SJSA1 (cell line): Measurements from ENCODE around the gene MLLT3. TPM values are rescaled to one million over a fixed set of nuclear protein-coding genes. Genes with fewer than 3 reads are reported as not detected.

Source experiments
- DNase-seq, 2 experiments: peaks; one replicate each; pipeline ENCODE4 v3.0.0-alpha.2; 2015 to 2020; ENCODE audit warnings: low spot score in 2 of 2, low read depth in 1 of 2
- H3K27ac ChIP-seq: fragments of 250-450 bp; sonication (Bioruptor Pico); 2 replicates; pipeline ENCODE4 v1.5.1; 2020; ENCODE audit warnings: mild to moderate bottlenecking, moderate library complexity
- H3K27me3 ChIP-seq: fragments of 250-450 bp; sonication (Bioruptor Pico); replicated peaks from 2 replicates; pipeline ENCODE4 v1.5.1; 2020; ENCODE audit warnings: mild to moderate bottlenecking, moderate library complexity
- H3K36me3 ChIP-seq: fragments of 250-450 bp; sonication (Bioruptor Pico); 2 replicates; pipeline ENCODE4 v1.5.1; 2020; ENCODE audit warnings: mild to moderate bottlenecking
- H3K4me1 ChIP-seq: fragments of 250-450 bp; sonication (Bioruptor Pico); replicated peaks from 2 replicates; pipeline ENCODE4 v1.6.1; 2021; ENCODE audit warnings: mild to moderate bottlenecking
- H3K4me3 ChIP-seq: fragments of 250-450 bp; sonication (Bioruptor Pico); 2 replicates; pipeline ENCODE4 v1.5.1; 2020; ENCODE audit warnings: mild to moderate bottlenecking
- H3K9me3 ChIP-seq: fragments of 250-450 bp; sonication (Bioruptor Pico); replicated peaks from 2 replicates; pipeline ENCODE4 v1.5.1; 2020; ENCODE audit warnings: mild to moderate bottlenecking
- total RNA-seq: library from RNA; depleted of rRNA; stranded (reverse); fragments of >200 nt; shearing (Covaris generic); gene quantifications from 2 replicates; pipeline ENCODE4 v1.2.3, GENCODE V29; 2014

MLLT3 gene
- total RNA-seq, 1 experiment from 2014 or later: 13.9 TPM

- no peaks in the 10 kb centered on the region for H3K27me3 ChIP-seq
- no peaks in the 10 kb centered on the region for H3K9me3 ChIP-seq
- H3K36me3 ChIP-seq: no peaks in the 10 kb centered on the region
- H3K4me3 ChIP-seq: no peak overlapping the region
- H3K27ac ChIP-seq: no peak overlapping the region
- H3K4me1 ChIP-seq: peaks cover 19% of the 10 kb centered on the region
- no peak for DNase-seq
These were observed 241.8 kb downstream of the MLLT3 start for GRCh38 chr9:20380546-20380945.

GRCh38 chr9:20379804-20380225, 242.5 kb downstream of the MLLT3 start:
- DNase-seq: no peak
- Histone ChIP-seq H3K36me3 (no peaks in the 10 kb centered on the region), H3K9me3 (no peaks in the 10 kb centered on the region), H3K4me3 (no peak overlapping the region), H3K27me3 (no peaks in the 10 kb centered on the region), H3K4me1 (peaks cover 19% of the 10 kb centered on the region), H3K27ac (no peak overlapping the region)

GRCh38 chr9:20378851-20379250, 243.4 kb downstream of the MLLT3 start:
- H3K4me1 ChIP-seq: peaks cover 19% of the 10 kb centered on the region
- DNase-seq: no peak
- H3K27ac ChIP-seq: no peak overlapping the region
- no peak overlapping the region for H3K4me3 ChIP-seq
- no peaks in the 10 kb centered on the region for H3K27me3 ChIP-seq
- no peaks in the 10 kb centered on the region for H3K36me3 ChIP-seq
- no peaks in the 10 kb centered on the region for H3K9me3 ChIP-seq

- Histone ChIP-seq H3K4me3 (no peak overlapping the region), H3K9me3 (no peaks in the 10 kb centered on the region), H3K27me3 (no peaks in the 10 kb centered on the region), H3K27ac (no peak overlapping the region), H3K36me3 (no peaks in the 10 kb centered on the region), H3K4me1 (peaks cover 18% of the 10 kb centered on the region)
- DNase-seq: no peak
These were observed 244.5 kb downstream of the MLLT3 start for GRCh38 chr9:20377790-20378189.

- Histone ChIP-seq H3K27ac (no peak overlapping the region), H3K27me3 (no peaks in the 10 kb centered on the region), H3K36me3 (no peaks in the 10 kb centered on the region), H3K4me3 (no peak overlapping the region), H3K9me3 (no peaks in the 10 kb centered on the region), H3K4me1 (0 out of 2 replicates have a peak, but pooled peaks cover 9% of the 10 kb centered on the region)
- no peak for DNase-seq
These were observed 245.4 kb downstream of the MLLT3 start for GRCh38 chr9:20376731-20377375.

GRCh38 chr9:20376042-20376441, 246.3 kb downstream of the MLLT3 start:
- Histone ChIP-seq H3K36me3 (no peaks in the 10 kb centered on the region), H3K27me3 (no peaks in the 10 kb centered on the region), H3K4me3 (no peak overlapping the region), H3K27ac (no peak overlapping the region), H3K9me3 (no peaks in the 10 kb centered on the region), H3K4me1 (0 out of 2 replicates have a peak, but pooled peaks cover 9% of the 10 kb centered on the region)
- no peak for DNase-seq

- no peak for DNase-seq
- no peaks in the 10 kb centered on the region for H3K27me3 ChIP-seq
- H3K36me3 ChIP-seq: no peaks in the 10 kb centered on the region
- no peak overlapping the region for H3K4me3 ChIP-seq
- H3K4me1 ChIP-seq: no peaks in the 10 kb centered on the region
- H3K9me3 ChIP-seq: no peaks in the 10 kb centered on the region
- no peak overlapping the region for H3K27ac ChIP-seq
These were observed 249.0 kb downstream of the MLLT3 start for GRCh38 chr9:20373263-20373662.

- Histone ChIP-seq H3K4me1 (no peaks in the 10 kb centered on the region), H3K36me3 (no peaks in the 10 kb centered on the region), H3K4me3 (no peak overlapping the region), H3K9me3 (no peaks in the 10 kb centered on the region), H3K27me3 (no peaks in the 10 kb centered on the region), H3K27ac (no peak overlapping the region)
- DNase-seq: no peak
These were observed 252.9 kb downstream of the MLLT3 start for GRCh38 chr9:20369391-20369790.

GRCh38 chr9:20367855-20368254, 254.4 kb downstream of the MLLT3 start:
- Histone ChIP-seq H3K4me1 (no peaks in the 10 kb centered on the region), H3K27ac (no peak overlapping the region)

GRCh38 chr9:20364959-20365358, 257.3 kb downstream of the MLLT3 start:
- no peaks in the 10 kb centered on the region for H3K9me3 ChIP-seq

More at GRCh38 chr9:20367855-20368254, 254.4 kb downstream of the MLLT3 start:
- H3K4me3 ChIP-seq: no peak overlapping the region
- H3K27me3 ChIP-seq: no peaks in the 10 kb centered on the region
- no peaks in the 10 kb centered on the region for H3K36me3 ChIP-seq
- H3K9me3 ChIP-seq: no peaks in the 10 kb centered on the region
- no peak for DNase-seq

GRCh38 chr9:20363233-20363632, 259.1 kb downstream of the MLLT3 start:
- no peak for DNase-seq
- Histone ChIP-seq H3K27me3 (no peaks in the 10 kb centered on the region), H3K4me3 (no peak overlapping the region), H3K4me1 (no peaks in the 10 kb centered on the region), H3K36me3 (no peaks in the 10 kb centered on the region), H3K27ac (no peak overlapping the region), H3K9me3 (no peaks in the 10 kb centered on the region)

More at GRCh38 chr9:20364959-20365358, 257.3 kb downstream of the MLLT3 start:
- Histone ChIP-seq H3K36me3 (no peaks in the 10 kb centered on the region), H3K27me3 (no peaks in the 10 kb centered on the region), H3K4me1 (no peaks in the 10 kb centered on the region), H3K27ac (no peak overlapping the region), H3K4me3 (no peak overlapping the region)
- DNase-seq: no peak

GRCh38 chr9:20361656-20362570, 260.4 kb downstream of the MLLT3 start:
- H3K4me1 ChIP-seq: peaks cover 8% of the 10 kb centered on the region
- no peak overlapping the region for H3K4me3 ChIP-seq
- no peaks in the 10 kb centered on the region for H3K36me3 ChIP-seq
- no peak overlapping the region for H3K27ac ChIP-seq
- no peaks in the 10 kb centered on the region for H3K9me3 ChIP-seq
- no peak for DNase-seq
- H3K27me3 ChIP-seq: no peaks in the 10 kb centered on the region

GRCh38 chr9:20361229-20361628, 261.1 kb downstream of the MLLT3 start:
- Histone ChIP-seq H3K9me3 (no peaks in the 10 kb centered on the region), H3K4me1 (peaks cover 15% of the 10 kb centered on the region), H3K36me3 (no peaks in the 10 kb centered on the region), H3K27ac (no peak overlapping the region), H3K4me3 (no peak overlapping the region), H3K27me3 (no peaks in the 10 kb centered on the region)
- DNase-seq: no peak

- H3K27ac ChIP-seq: no peak overlapping the region
- H3K27me3 ChIP-seq: no peaks in the 10 kb centered on the region
- H3K9me3 ChIP-seq: no peaks in the 10 kb centered on the region
- DNase-seq: no peak
- no peak overlapping the region for H3K4me3 ChIP-seq
- peaks cover 43% of the 10 kb centered on the region for H3K4me1 ChIP-seq
- no peaks in the 10 kb centered on the region for H3K36me3 ChIP-seq
These were observed 264.1 kb downstream of the MLLT3 start for GRCh38 chr9:20358207-20358606.
